Neural progenitor cell (in vitro differentiated cells): Measurements from ENCODE around the gene ALG5. TPM values are rescaled to one million over a fixed set of nuclear protein-coding genes. Genes with fewer than 3 reads are reported as not detected.

Experiments used
- DNase-seq: peaks from one replicate; pipeline ENCODE4 v3.0.0-alpha.2; 2016; ENCODE audit warnings: low spot score
- H2AFZ ChIP-seq: fragments of 200-600 bp; sonication (generic); replicated peaks from 2 replicates; pipeline ENCODE4 v1.6.1; 2016; ENCODE audit warnings: antibody characterized with exemption
- H3F3A ChIP-seq: fragments of 200-600 bp; sonication (generic); 2 replicates; pipeline ENCODE4 v1.6.1; 2016; ENCODE audit warnings: antibody characterized with exemption, low read depth
- H3K27ac ChIP-seq: fragments of 200-600 bp; sonication (generic); 2 replicates; pipeline ENCODE4 v1.5.1; 2016; ENCODE audit warnings: mild to moderate bottlenecking
- H3K27me3 ChIP-seq: fragments of 200-600 bp; sonication (generic); 2 replicates; pipeline ENCODE4 v1.6.1; 2016; ENCODE audit warnings: mild to moderate bottlenecking, moderate library complexity
- H3K36me3 ChIP-seq: fragments of 200-600 bp; sonication (generic); 2 replicates; pipeline ENCODE4 v1.5.1; 2016
- H3K4me1 ChIP-seq: fragments of 200-600 bp; sonication (generic); 2 replicates; pipeline ENCODE4 v1.6.1; 2016; ENCODE audit warnings: mixed run types
- H3K4me2 ChIP-seq: fragments of 200-600 bp; sonication (generic); 2 replicates; pipeline ENCODE4 v1.6.1; 2016
- H3K4me3 ChIP-seq: fragments of 200-600 bp; sonication (generic); 2 replicates; pipeline ENCODE4 v1.5.1; 2016
- H3K79me2 ChIP-seq: fragments of 200-600 bp; sonication (generic); 2 replicates; pipeline ENCODE4 v1.6.1; 2016; ENCODE audit warnings: low read depth
- H3K9ac ChIP-seq: fragments of 200-600 bp; sonication (generic); 2 replicates; pipeline ENCODE4 v1.6.1; 2016
- H3K9me3 ChIP-seq: fragments of 200-600 bp; sonication (generic); 2 replicates; pipeline ENCODE4 v1.5.1; 2016; ENCODE audit warnings: low read depth
- H4K20me1 ChIP-seq: fragments of 200-600 bp; sonication (generic); 2 replicates; pipeline ENCODE4 v1.6.1; 2016; ENCODE audit warnings: low read depth
- H3K27ac Mint-ChIP-seq: 3 replicates; pipeline ENCODE4 v1.8.0; 2021; ENCODE audit warnings: mixed read lengths
- H3K27me3 Mint-ChIP-seq: 2 replicates; pipeline ENCODE4 v1.8.0; 2022; ENCODE audit warnings: low read depth, mild to moderate bottlenecking, inconsistent platforms, moderate library complexity, mixed read lengths; ENCODE audit not compliant: insufficient read depth
- H3K36me3 Mint-ChIP-seq: 3 replicates; pipeline ENCODE4 v1.8.0; 2021; ENCODE audit warnings: mixed read lengths
- H3K4me1 Mint-ChIP-seq: 3 replicates; pipeline ENCODE4 v1.8.0; 2021; ENCODE audit warnings: mixed read lengths
- H3K4me3 Mint-ChIP-seq: 3 replicates; pipeline ENCODE4 v1.8.0; 2021; ENCODE audit warnings: mild to moderate bottlenecking, moderate library complexity, mixed read lengths
- H3K9me3 Mint-ChIP-seq: 3 replicates; pipeline ENCODE4 v1.8.0; 2020; ENCODE audit warnings: mixed read lengths
- EZH2 ChIP-seq: fragments of 200-600 bp; sonication (generic); IDR thresholded peaks from 2 replicates; pipeline ENCODE4 v1.6.1; 2017; ENCODE audit warnings: antibody characterized with exemption, mild to moderate bottlenecking, moderate library complexity
- EZH2phosphoT487 ChIP-seq: fragments of 200-600 bp; sonication (generic); IDR thresholded peaks from 2 replicates; pipeline ENCODE4 v1.6.1; 2017; ENCODE audit warnings: antibody characterized with exemption
- total RNA-seq: library from RNA; depleted of rRNA; stranded (reverse); fragments of >200 nt; gene quantifications from 2 replicates; pipeline ENCODE4 v1.2.3, GENCODE V29; 2015; ENCODE audit warnings: low replicate concordance
- TF ChIP-seq, protein P1 (sequence below): fragments of 200-600 bp; sonication (generic); IDR thresholded peaks from 2 replicates; pipeline ENCODE4 v1.5.1; 2017; ENCODE audit warnings: antibody characterized with exemption, mild to moderate bottlenecking

The ALG5 gene
- total RNA-seq, 1 donor from 2014 or later, result 24.1 TPM

- TF ChIP-seq EZH2phosphoT487 (no peak), EZH2 (no peak)
- TF ChIP-seq, protein P1, sequence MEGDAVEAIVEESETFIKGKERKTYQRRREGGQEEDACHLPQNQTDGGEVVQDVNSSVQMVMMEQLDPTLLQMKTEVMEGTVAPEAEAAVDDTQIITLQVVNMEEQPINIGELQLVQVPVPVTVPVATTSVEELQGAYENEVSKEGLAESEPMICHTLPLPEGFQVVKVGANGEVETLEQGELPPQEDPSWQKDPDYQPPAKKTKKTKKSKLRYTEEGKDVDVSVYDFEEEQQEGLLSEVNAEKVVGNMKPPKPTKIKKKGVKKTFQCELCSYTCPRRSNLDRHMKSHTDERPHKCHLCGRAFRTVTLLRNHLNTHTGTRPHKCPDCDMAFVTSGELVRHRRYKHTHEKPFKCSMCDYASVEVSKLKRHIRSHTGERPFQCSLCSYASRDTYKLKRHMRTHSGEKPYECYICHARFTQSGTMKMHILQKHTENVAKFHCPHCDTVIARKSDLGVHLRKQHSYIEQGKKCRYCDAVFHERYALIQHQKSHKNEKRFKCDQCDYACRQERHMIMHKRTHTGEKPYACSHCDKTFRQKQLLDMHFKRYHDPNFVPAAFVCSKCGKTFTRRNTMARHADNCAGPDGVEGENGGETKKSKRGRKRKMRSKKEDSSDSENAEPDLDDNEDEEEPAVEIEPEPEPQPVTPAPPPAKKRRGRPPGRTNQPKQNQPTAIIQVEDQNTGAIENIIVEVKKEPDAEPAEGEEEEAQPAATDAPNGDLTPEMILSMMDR, result no peak
- no peaks in the 10 kb centered on the region for H3K79me2 ChIP-seq
- H3K4me2 ChIP-seq, result no peak overlapping the region
- H3K4me3 ChIP-seq, result no peak overlapping the region
- Mint-ChIP-seq H3K27me3 (peaks cover 1% of the 10 kb centered on the region), H3K27ac (no peak overlapping the region), H3K4me1 (no peaks in the 10 kb centered on the region), H3K36me3 (peaks cover 21% of the 10 kb centered on the region), H3K4me3 (no peak overlapping the region), H3K9me3 (no peaks in the 10 kb centered on the region)
- peak overlapping the region; percentile 44 for H3K27ac ChIP-seq
- H2AFZ ChIP-seq, result no peak overlapping the region
- no peaks in the 10 kb centered on the region for H3K4me1 ChIP-seq
- H3K27me3 ChIP-seq, result no peaks in the 10 kb centered on the region
- H3K36me3 ChIP-seq, result peaks cover 44% of the 10 kb centered on the region
- DNase-seq, result no peak
- no peaks in the 10 kb centered on the region for H4K20me1 ChIP-seq
- H3F3A ChIP-seq, result peaks cover 35% of the 10 kb centered on the region
- H3K9me3 ChIP-seq, result no peaks in the 10 kb centered on the region
- H3K9ac ChIP-seq, result no peak overlapping the region
These were observed 11.3 kb upstream of the ALG5 start for GRCh38 chr13:37010424-37010823.

GRCh38 chr13:37009692-37010091, 10.6 kb upstream of the ALG5 start:
- H3K9me3 Mint-ChIP-seq, result no peaks in the 10 kb centered on the region
- Histone ChIP-seq H2AFZ (no peak overlapping the region), H3F3A (peaks cover 35% of the 10 kb centered on the region), H4K20me1 (no peaks in the 10 kb centered on the region), H3K79me2 (no peaks in the 10 kb centered on the region), H3K9ac (no peak overlapping the region), H3K4me2 (no peak overlapping the region), H3K9me3 (no peaks in the 10 kb centered on the region), H3K36me3 (peaks cover 51% of the 10 kb centered on the region), H3K4me1 (no peaks in the 10 kb centered on the region), H3K27ac (no peak overlapping the region), H3K4me3 (no peak overlapping the region), H3K27me3 (no peaks in the 10 kb centered on the region)
- TF ChIP-seq EZH2phosphoT487 (no peak), EZH2 (no peak)
- TF ChIP-seq, protein P1, result no peak
- no peak for DNase-seq
- peaks cover 21% of the 10 kb centered on the region for H3K36me3 Mint-ChIP-seq
- no peak overlapping the region for H3K4me3 Mint-ChIP-seq
- no peaks in the 10 kb centered on the region for H3K4me1 Mint-ChIP-seq
- peaks cover 2% of the 10 kb centered on the region for H3K27me3 Mint-ChIP-seq
- no peak overlapping the region for H3K27ac Mint-ChIP-seq

GRCh38 chr13:37001921-37002250, 2.7 kb upstream of the ALG5 start:
- TF ChIP-seq EZH2phosphoT487 (no peak), EZH2 (no peak)
- TF ChIP-seq, protein P1, result no peak
- H3K9me3 Mint-ChIP-seq, result no peaks in the 10 kb centered on the region
- Histone ChIP-seq H3K27me3 (no peaks in the 10 kb centered on the region), H3K9me3 (no peaks in the 10 kb centered on the region), H4K20me1 (no peaks in the 10 kb centered on the region), H3K79me2 (peaks cover 50% of the 10 kb centered on the region), H3K4me1 (peaks cover 13% of the 10 kb centered on the region), H3K4me3 (peak overlapping the region; percentile 68), H3F3A (peaks cover 20% of the 10 kb centered on the region), H3K9ac (peak overlapping the region; percentile 63), H3K27ac (no peak overlapping the region), H2AFZ (no peak overlapping the region), H3K36me3 (peaks cover 32% of the 10 kb centered on the region), H3K4me2 (peak overlapping the region; percentile 99)
- H3K4me3 Mint-ChIP-seq, result peak overlapping the region; percentile 100
- peaks cover 14% of the 10 kb centered on the region for H3K36me3 Mint-ChIP-seq
- H3K27ac Mint-ChIP-seq, result peak overlapping the region; percentile 89
- DNase-seq, result no peak
- peaks cover 24% of the 10 kb centered on the region for H3K4me1 Mint-ChIP-seq
- H3K27me3 Mint-ChIP-seq, result peaks cover 10% of the 10 kb centered on the region
